A549 (cell line): ENCODE results near the gene SSTR3. TPM values are rescaled to one million over a fixed set of nuclear protein-coding genes. Genes with fewer than 3 reads are reported as not detected.

Source experiments
- ATAC-seq, 2 experiments: fragments of 200-7000 bp in 1 of 2; fragments of >200 bp in 1 of 2; cut with Nextera tagmentation in 1 of 2; cut with Tn5 transposase in 1 of 2; 3 replicates each; pipeline versions ENCODE4 v1.8.0 to v1.9.1; 2018 to 2020; ENCODE audit warnings: mild to moderate bottlenecking in 1 of 2, moderate library complexity in 1 of 2
- CTCF ChIA-PET: fragments of 300-600 bp; sonication (Branson Sonifier 250); formaldehyde crosslinking; extraction: SDS; loops from one replicate; lab custom pipeline; 2021; ENCODE audit warnings: antibody characterized with exemption, inconsistent platforms; lab: Yijun Ruan, JAX
- POLR2A ChIA-PET: fragments of 350-600 bp; formaldehyde crosslinking; extraction: SDS; loops from one replicate; lab custom pipeline; 2021; ENCODE audit warnings: antibody characterized with exemption, inconsistent platforms; lab: Yijun Ruan, JAX
- DNase-seq, 2 experiments: peaks; one replicate each; pipeline versions ENCODE4 v3.0.0 to v3.0.0-alpha.2; 2011 to 2016; ENCODE audit warnings: low read depth in 1 of 2, low spot score in 1 of 2
- FAIRE-seq: peaks from 2 replicates; lab custom pipeline; 2011; peaks lifted over from hg19 to GRCh38; lab: Jason Lieb, UNC
- H3K27ac ChIP-seq, 2 experiments: fragments of >200 bp; sonication (Bioruptor Twin); formaldehyde crosslinking; 3 replicates each; pipeline ENCODE4 v1.5.1; 2016 to 2017
- H3K4me1 ChIP-seq: fragments of >200 bp; sonication (Bioruptor Twin); formaldehyde crosslinking; 3 replicates; pipeline ENCODE4 v1.6.1; 2016
- H3K4me2 ChIP-seq: fragments of >200 bp; sonication (Bioruptor Twin); formaldehyde crosslinking; 3 replicates; pipeline ENCODE4 v1.6.1; 2016
- H3K4me3 ChIP-seq: fragments of >200 bp; sonication (Bioruptor Twin); formaldehyde crosslinking; 3 replicates; pipeline ENCODE4 v1.5.1; 2016
- H3K9me3 ChIP-seq: fragments of >200 bp; sonication (Bioruptor Twin); formaldehyde crosslinking; 3 replicates; pipeline ENCODE4 v1.6.1; 2016
- BCL3 ChIP-seq: fragments of >200 bp; sonication (Bioruptor Twin); formaldehyde crosslinking; IDR thresholded peaks from 3 replicates; pipeline ENCODE4 v1.6.1; 2016
- CBX2 ChIP-seq: fragments of 200-600 bp; sonication (generic); IDR thresholded peaks from 2 replicates; pipeline ENCODE4 v1.6.1; 2016; ENCODE audit warnings: low read depth, mild to moderate bottlenecking, borderline replicate concordance
- CHD2 ChIP-seq: fragments of 150-350 bp; IDR thresholded peaks from 2 replicates; pipeline ENCODE4 v1.6.1; 2014; ENCODE audit warnings: low read length; ENCODE audit not compliant: partially characterized antibody
- EHF ChIP-seq: fragments of 250-450 bp; sonication (Bioruptor Pico); IDR thresholded peaks from 2 replicates; pipeline ENCODE4 v1.5.0; 2020; ENCODE audit warnings: mild to moderate bottlenecking
- FOXS1 ChIP-seq: fragments of 250-450 bp; sonication (Bioruptor Pico); IDR thresholded peaks from 2 replicates; pipeline ENCODE4 v1.5.0; 2020; ENCODE audit warnings: mild to moderate bottlenecking, moderate library complexity
- HES2 ChIP-seq: fragments of >200 bp; sonication (Bioruptor Twin); formaldehyde crosslinking; IDR thresholded peaks from 2 replicates; pipeline ENCODE4 v1.6.1; 2016
- HOXA7 ChIP-seq: fragments of 250-450 bp; sonication (Bioruptor Pico); IDR thresholded peaks from 2 replicates; pipeline ENCODE4 v1.5.0; 2020; ENCODE audit warnings: mild to moderate bottlenecking, moderate library complexity
- JUN ChIP-seq, 2 experiments: fragments of >200 bp; sonication (Bioruptor Twin); formaldehyde crosslinking; IDR thresholded peaks; 2 replicates in 1 of 2; 3 replicates in 1 of 2; pipeline ENCODE4 v1.6.1; 2016 to 2017
- MYC ChIP-seq: IDR thresholded peaks from 2 replicates; pipeline ENCODE4 v1.6.1; 2012; ENCODE audit warnings: mild to moderate bottlenecking, inconsistent platforms, low read length, improper control_type of control experiment, borderline replicate concordance
- PBX3 ChIP-seq: IDR thresholded peaks from 2 replicates; pipeline ENCODE4 v1.6.1; 2012
- PHF8 ChIP-seq: fragments of 200-600 bp; sonication (generic); IDR thresholded peaks from 2 replicates; pipeline ENCODE4 v1.6.1; 2016; ENCODE audit warnings: low read depth, mild to moderate bottlenecking, antibody characterized with exemption, moderate library complexity, borderline replicate concordance
- RFX5 ChIP-seq: fragments of 450-650 bp; IDR thresholded peaks from 2 replicates; pipeline ENCODE4 v1.7.1; 2014; ENCODE audit warnings: antibody characterized with exemption, mild to moderate bottlenecking, moderate library complexity
- RNF2 ChIP-seq: fragments of 200-600 bp; sonication (generic); IDR thresholded peaks from 2 replicates; pipeline ENCODE4 v1.6.1; 2016; ENCODE audit warnings: low read depth, mild to moderate bottlenecking, antibody characterized with exemption, moderate library complexity, borderline replicate concordance
- ZFP36 ChIP-seq: fragments of 450-650 bp; IDR thresholded peaks from 2 replicates; pipeline ENCODE4 v1.6.1; 2014; ENCODE audit warnings: borderline replicate concordance; ENCODE audit not compliant: partially characterized antibody
- ZSCAN20 ChIP-seq: fragments of 250-450 bp; sonication (Bioruptor Pico); IDR thresholded peaks from 2 replicates; pipeline ENCODE4 v1.8.0; 2022; ENCODE audit warnings: mild to moderate bottlenecking, moderate library complexity
- WGBS: methylation state at CpG from one replicate; pipeline ENCODE4 v1.1.6; 2017; ENCODE audit errors: missing lambda C conversion rate; 5-methylcytosine and 5-hydroxymethylcytosine counted together
- polyA plus RNA-seq, 4 experiments: library from polyadenylated mRNA; depleted of rRNA in 3 of 4; stranded (reverse); fragments of >200 nt; fragmentation: RNase III in 1 of 4; extraction: RNeasy Plus Mini Kit Qiagen cat#74134 plus additional on column Dnase treatment in 1 of 4; gene quantifications; 2 replicates in 3 of 4; 3 replicates in 1 of 4; pipeline ENCODE4 v1.2.3, GENCODE V29; 2011 to 2017

Gene SSTR3
- polyA plus RNA-seq, 2 of the 4 experiments (the other 2 are of a cell fraction): not detected

GRCh38 chr22:37244114-37244921, 32.0 kb upstream of the SSTR3 start, which contains the start of gene RAC2:
Gene RAC2 (minus strand): TSS chr22:37244269. CDS start chr22:37244148, 121 bp downstream.
- no peak for DNase-seq
- Histone ChIP-seq H3K4me3 (no peak within 1 kb of the TSS), H3K27ac (no peak within 1 kb of the TSS), H3K4me1 (peaks cover 3% of the 10 kb centered on the region; the same call in 1 of the 3 replicates), H3K4me2 (no peak within 1 kb of the TSS), H3K9me3 (no peaks in the 10 kb centered on the region)
- no peak for FAIRE-seq
- CTCF ChIA-PET: interaction anchor here (0.9 to 4.9 kb wide), 5 partner anchors 15 to 45 kb away, joined by 3 to 42 read pairs (median 4); no protein-coding TSS in a partner anchor
- WGBS: 83% methylated on average over 21 of the region's 23 CpGs
- no peak for TF ChIP-seq JUN (IDR thresholded peaks at IDR 0.05)
- no peak for TF ChIP-seq HES2
- no peak for TF ChIP-seq CHD2
- no peak for TF ChIP-seq EHF
- no peak for ATAC-seq
- POLR2A ChIA-PET: no interaction called here

- POLR2A ChIA-PET: no interaction called here
- no peak for FAIRE-seq
- H3K4me3 ChIP-seq: no peak overlapping the region
These were observed 31.3 kb upstream of the SSTR3 start for GRCh38 chr22:37243402-37244113.

GRCh38 chr22:37242395-37242918, 30.2 kb upstream of the SSTR3 start:
- DNase-seq (no peak), ATAC-seq (peak in 1 of 2 experiments; percentile 18; a peak in 1 of 6 replicates), FAIRE-seq (no peak)
- TF ChIP-seq FOXS1 (CRISPR knock-in tag) (no peak), PHF8 (no peak), JUN (IDR thresholded peaks at IDR 0.05) (no peak), RNF2 (no peak)
- Histone ChIP-seq H3K4me3 (no peak overlapping the region), H3K4me2 (no peak overlapping the region), H3K27ac (peak overlapping the region in 1 of 2 experiments; percentile 44; a peak in 1 of 6 replicates), H3K9me3 (no peaks in the 10 kb centered on the region), H3K4me1 (peaks cover 3% of the 10 kb centered on the region; the same call in 1 of the 3 replicates)
- POLR2A ChIA-PET: no interaction called here
- CTCF ChIA-PET: interaction anchor here (0.8 to 4.9 kb wide), 4 partner anchors 8 to 43 kb away, joined by 3 to 42 read pairs (median 4); no protein-coding TSS in a partner anchor
- 64% methylated on average over 13 of the region's 16 CpGs for WGBS

More at GRCh38 chr22:37243402-37244113, 31.3 kb upstream of the SSTR3 start:
- Histone ChIP-seq H3K4me1 (peaks cover 3% of the 10 kb centered on the region; the same call in 1 of the 3 replicates), H3K27ac (no peak overlapping the region), H3K9me3 (no peaks in the 10 kb centered on the region), H3K4me2 (no peak overlapping the region)
- ATAC-seq (no peak), DNase-seq (no peak)
- 74% methylated on average over 8 of the region's 12 CpGs for WGBS
- TF ChIP-seq MYC (no peak), ZFP36 (peak; percentile 38)
- CTCF ChIA-PET: interaction anchor here (0.6 to 4.9 kb wide), 6 partner anchors 17 to 288 kb away, joined by 3 to 42 read pairs (median 4); no protein-coding TSS in a partner anchor

- DNase-seq: no peak
- FAIRE-seq: no peak
- TF ChIP-seq MYC: no peak
- TF ChIP-seq RFX5: no peak
- TF ChIP-seq FOXS1 (CRISPR knock-in tag): no peak
- no peak for TF ChIP-seq RNF2
- TF ChIP-seq HOXA7: no peak
- no peak for TF ChIP-seq CBX2
- no peak for TF ChIP-seq PBX3
- TF ChIP-seq BCL3: no peak
- no peak for TF ChIP-seq ZSCAN20 (CRISPR knock-in tag)
- H3K4me1 ChIP-seq: peaks cover 3% of the 10 kb centered on the region; the same call in 1 of the 3 replicates
- ATAC-seq: no peak
- no peak overlapping the region for H3K27ac ChIP-seq
- H3K9me3 ChIP-seq: no peaks in the 10 kb centered on the region
- POLR2A ChIA-PET: no interaction called here
- no peak overlapping the region for H3K4me3 ChIP-seq
- no peak overlapping the region for H3K4me2 ChIP-seq
- WGBS: 82% methylated on average over 16 of the region's 19 CpGs
- CTCF ChIA-PET: interaction anchor here (0.8 to 4.9 kb wide), 6 partner anchors 9 to 73 kb away, joined by 3 to 42 read pairs (median 6); no protein-coding TSS in a partner anchor
These were observed 29.3 kb upstream of the SSTR3 start for GRCh38 chr22:37241351-37242142.
